Right lobe of liver (tissue), 4 donors: ENCODE data around the gene RIPOR2.

Experiments used
- CTCF ChIP-seq, 4 donors: fragments of 200-600 bp in 3 of 4; fragments of 450-650 bp in 1 of 4; IDR thresholded peaks; one replicate each; pipeline versions ENCODE4 v1.5.1 to v1.8.0; 2016 to 2022; ENCODE audit warnings: antibody characterized with exemption in 4 of 4, mild to moderate bottlenecking in 2 of 4
- POLR2A ChIP-seq: fragments of 450-650 bp; IDR thresholded peaks from one replicate; pipeline ENCODE4 v1.6.1; 2017; ENCODE audit warnings: antibody characterized with exemption, mild to moderate bottlenecking
- donor health status: DM: no; HTN: no; CAD: no.
- donor health status: DM: no; HTN: no; CAD: no.
- donor health status: DM: no; HTN: yes; CAD: no.

GRCh38 chr6:24936641-24937317 lies 1.0 kb upstream of the RIPOR2 start:
- no peak for TF ChIP-seq CTCF (IDR thresholded peaks at IDR 0.05)
- no peak for TF ChIP-seq POLR2A
